Ectodermal cell (in vitro differentiated cells): ENCODE results near the gene ZBTB43.
"Not testable (repeated sequence)": the region's sequence is repeated elsewhere in the genome, so short reads cannot be mapped to it uniquely, and the experiment has no call there.

Experiments used
- H3K27ac ChIP-seq: 2 replicates; pipeline ENCODE4 v1.7.0; 2013; ENCODE audit warnings: mild to moderate bottlenecking, low read depth, low read length; ENCODE audit not compliant: insufficient read depth, poor library complexity, severe bottlenecking
- H3K27me3 ChIP-seq: 2 replicates; pipeline ENCODE4 v1.7.0; 2013; ENCODE audit warnings: mild to moderate bottlenecking, low read length; ENCODE audit not compliant: insufficient read depth, control insufficient read depth, poor library complexity, severe bottlenecking
- H3K36me3 ChIP-seq: one replicate; pipeline ENCODE4 v1.7.0; 2013; ENCODE audit warnings: low read length; ENCODE audit not compliant: control insufficient read depth, insufficient read depth
- H3K4me1 ChIP-seq: one replicate; pipeline ENCODE4 v1.7.0; 2013; ENCODE audit warnings: low read length; ENCODE audit not compliant: control insufficient read depth, insufficient read depth
- H3K4me3 ChIP-seq: 2 replicates; pipeline ENCODE4 v1.7.0; 2013; ENCODE audit warnings: low read depth, low read length, control low read depth; ENCODE audit not compliant: insufficient read depth
- H3K9me3 ChIP-seq: 2 replicates; pipeline ENCODE4 v1.7.0; 2013; ENCODE audit warnings: mild to moderate bottlenecking, low read length, moderate library complexity; ENCODE audit not compliant: control insufficient read depth
- WGBS, 2 experiments: methylation state at CpG; one replicate each; pipeline ENCODE4 v1.1.7; 2013; ENCODE audit warnings: missing lambda C conversion rate in 2 of 2; 5-methylcytosine and 5-hydroxymethylcytosine counted together

Gene ZBTB43

DNA sequence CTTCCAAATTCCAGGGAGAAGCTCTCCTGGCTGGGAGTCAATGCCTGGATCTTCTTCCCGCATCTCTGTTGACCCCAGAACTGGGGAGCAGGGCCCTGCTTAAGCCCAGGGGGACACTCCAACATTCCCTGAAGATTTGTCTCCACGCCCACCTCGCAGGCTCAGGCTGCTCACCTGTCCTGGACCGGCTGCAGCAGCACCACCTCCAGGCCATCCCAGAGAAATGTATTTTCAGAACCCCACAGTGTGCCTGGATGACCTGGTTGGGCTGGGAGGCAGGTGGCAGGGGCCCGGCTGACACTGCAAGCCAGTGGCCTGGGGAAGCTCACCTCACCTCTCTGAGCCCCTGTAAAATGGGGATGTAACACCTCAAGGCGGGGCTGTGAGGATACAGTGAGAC lies 27.1 kb upstream of the ZBTB43 start:
- H3K4me3 ChIP-seq = no peak overlapping the region
- no peak overlapping the region for H3K27ac ChIP-seq
- 53 to 54% methylated on average over 6 of the region's 6 CpGs for WGBS, 2 experiments
- no peaks in the 10 kb centered on the region for H3K9me3 ChIP-seq
- H3K36me3 ChIP-seq = no peaks in the 10 kb centered on the region
- peaks cover 5% of the 10 kb centered on the region for H3K4me1 ChIP-seq
- H3K27me3 ChIP-seq = no peaks in the 10 kb centered on the region

DNA sequence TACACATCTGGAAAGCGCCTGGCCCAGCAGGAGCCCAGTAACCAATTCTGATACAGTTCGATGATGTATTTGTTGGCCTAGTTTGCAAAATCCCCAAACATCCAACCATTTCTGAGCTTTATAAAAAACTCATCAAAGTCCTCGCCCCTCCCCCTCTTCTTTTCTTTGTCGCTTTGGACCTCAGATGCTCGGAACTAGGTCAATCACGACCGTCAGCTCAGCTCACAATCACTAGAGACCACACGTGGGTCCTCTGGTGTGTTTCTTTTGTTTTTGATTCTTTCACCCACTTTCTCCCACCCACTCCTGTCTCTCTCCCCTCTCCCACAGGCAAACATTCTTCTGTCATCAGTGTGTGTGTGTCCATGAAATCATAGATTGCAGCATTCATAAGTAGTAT lies 26.7 kb upstream of the ZBTB43 start:
- peaks cover 5% of the 10 kb centered on the region for H3K4me1 ChIP-seq

DNA sequence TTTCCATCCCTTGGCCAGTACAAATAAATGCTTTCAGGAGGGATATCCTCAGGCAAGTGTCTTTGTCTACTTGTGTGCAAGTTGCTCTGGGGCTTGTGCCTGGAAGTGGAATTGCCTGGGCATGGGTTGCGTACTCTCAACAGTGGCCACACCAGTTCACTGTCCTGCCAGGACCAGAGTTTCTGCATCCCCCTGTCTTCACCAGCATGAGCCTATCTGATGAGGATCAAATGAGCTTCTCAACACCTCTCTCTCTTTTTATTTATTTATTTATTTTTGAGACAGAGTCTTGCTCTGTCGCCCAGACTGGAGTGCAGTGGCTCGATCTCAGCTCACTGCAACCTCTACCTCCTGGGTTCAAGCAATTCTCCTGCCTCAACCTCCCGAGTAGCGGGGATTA lies 26.1 kb upstream of the ZBTB43 start:
- not testable (repeated sequence) for H3K4me1 ChIP-seq, H3K9me3 ChIP-seq, H3K4me3 ChIP-seq, H3K27me3 ChIP-seq, H3K36me3 ChIP-seq, H3K27ac ChIP-seq
- 94 to 97% methylated on average over 5 of the region's 5 CpGs for WGBS, 2 experiments

More for the DNA sequence above, 26.7 kb upstream of the ZBTB43 start:
- Histone ChIP-seq H3K36me3 (no peaks in the 10 kb centered on the region), H3K27me3 (no peaks in the 10 kb centered on the region), H3K9me3 (no peaks in the 10 kb centered on the region), H3K4me3 (no peak overlapping the region), H3K27ac (no peak overlapping the region)
- 84 to 93% methylated on average over 8 of the region's 8 CpGs for WGBS, 2 experiments

DNA sequence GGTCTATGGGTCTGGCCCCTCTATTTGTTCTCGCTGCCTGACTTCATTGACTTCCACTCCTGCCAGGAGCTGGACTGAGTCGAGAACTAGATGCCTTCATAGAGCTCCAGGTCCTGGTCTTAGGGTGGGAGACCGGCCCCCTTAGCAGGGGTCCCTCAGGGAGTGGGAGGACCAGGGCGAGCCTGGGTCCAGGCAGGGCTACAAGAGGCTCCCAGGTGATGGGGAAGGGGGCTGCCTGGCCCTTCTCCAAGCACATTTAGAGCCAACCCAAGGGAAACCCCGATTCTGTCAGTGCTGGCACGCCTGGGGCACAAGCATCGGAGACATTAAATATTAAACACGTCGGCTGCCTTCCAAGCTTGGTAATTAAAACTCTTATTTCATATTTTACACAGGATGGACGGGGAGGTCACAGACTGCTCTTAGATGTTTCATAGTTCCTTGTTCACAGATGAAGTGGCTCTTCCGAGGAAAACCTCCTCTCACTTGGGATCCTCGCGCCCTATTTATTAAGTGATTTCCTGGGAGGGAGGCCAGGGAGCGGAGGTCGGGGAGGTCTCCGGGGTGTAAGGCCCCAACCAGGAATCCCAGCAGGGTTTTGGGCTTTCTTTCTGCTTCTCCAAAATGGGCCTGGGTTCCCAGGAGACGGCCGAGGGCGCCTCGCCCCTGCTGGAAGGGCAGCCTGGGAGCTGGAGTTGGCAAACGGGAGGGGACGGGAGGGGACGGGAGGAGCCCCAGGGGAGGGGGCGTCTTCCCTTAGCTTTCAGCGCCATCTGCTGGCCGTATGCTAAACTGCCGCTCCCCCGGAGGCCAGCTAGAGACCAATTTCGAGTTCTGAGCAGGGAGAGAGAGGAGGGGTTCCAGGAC lies 23.4 kb upstream of the ZBTB43 start:
- no peaks in the 10 kb centered on the region for H3K27me3 ChIP-seq
- peaks cover 5% of the 10 kb centered on the region for H3K4me1 ChIP-seq
- WGBS, 2 experiments = 43 to 44% methylated on average over 29 of the region's 29 CpGs
- no peaks in the 10 kb centered on the region for H3K36me3 ChIP-seq
- no peak overlapping the region for H3K27ac ChIP-seq
- H3K4me3 ChIP-seq = no peak overlapping the region
- H3K9me3 ChIP-seq = no peaks in the 10 kb centered on the region

DNA sequence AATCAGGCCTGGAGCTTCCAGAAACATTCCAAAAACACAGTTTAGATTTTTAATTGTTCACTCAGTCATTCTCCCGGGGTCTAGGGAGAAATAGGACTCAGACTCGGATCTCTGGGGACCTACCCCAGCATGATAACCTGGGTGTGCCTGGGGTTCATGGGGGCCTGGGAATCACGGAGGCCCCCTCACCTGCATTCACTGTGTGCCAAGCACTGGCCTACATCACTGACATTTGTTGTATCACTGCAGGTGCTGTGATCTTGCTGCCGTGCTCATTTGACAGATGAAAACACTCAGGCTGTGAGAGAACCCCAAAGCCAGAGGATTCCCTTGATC lies 22.8 kb upstream of the ZBTB43 start:
- Histone ChIP-seq H3K27ac (no peak overlapping the region), H3K4me3 (no peak overlapping the region), H3K9me3 (no peaks in the 10 kb centered on the region), H3K4me1 (peaks cover 5% of the 10 kb centered on the region), H3K36me3 (no peaks in the 10 kb centered on the region), H3K27me3 (peaks cover 3% of the 10 kb centered on the region)
- WGBS, 2 experiments = 42 to 47% methylated on average over 4 of the region's 4 CpGs

DNA sequence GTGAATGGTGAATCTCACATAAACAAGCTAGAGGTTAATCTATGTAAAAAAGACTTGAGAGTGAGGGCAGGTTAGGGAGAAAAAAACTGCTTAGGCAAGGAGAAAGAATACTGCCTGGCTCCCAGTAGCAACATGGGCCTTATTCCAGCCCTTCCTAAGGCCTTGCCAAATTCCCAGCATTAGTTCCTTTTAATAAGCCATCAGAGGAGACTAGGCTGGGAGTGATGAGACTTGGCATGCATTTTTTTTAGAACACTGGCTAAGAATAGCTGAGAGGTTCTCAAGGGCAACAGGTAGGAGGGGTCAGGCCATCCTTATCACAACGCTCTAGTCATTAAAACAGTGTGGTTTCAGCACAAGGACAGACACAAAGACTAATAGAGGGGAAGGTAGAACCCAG lies 20.9 kb upstream of the ZBTB43 start:
- Histone ChIP-seq H3K27me3 (peaks cover 10% of the 10 kb centered on the region), H3K9me3 (no peaks in the 10 kb centered on the region), H3K36me3 (no peaks in the 10 kb centered on the region), H3K27ac (no peak overlapping the region), H3K4me1 (no peaks in the 10 kb centered on the region), H3K4me3 (no peak overlapping the region)
- WGBS, 2 experiments = 86 to 92% methylated on average over 1 of the region's 1 CpG

DNA sequence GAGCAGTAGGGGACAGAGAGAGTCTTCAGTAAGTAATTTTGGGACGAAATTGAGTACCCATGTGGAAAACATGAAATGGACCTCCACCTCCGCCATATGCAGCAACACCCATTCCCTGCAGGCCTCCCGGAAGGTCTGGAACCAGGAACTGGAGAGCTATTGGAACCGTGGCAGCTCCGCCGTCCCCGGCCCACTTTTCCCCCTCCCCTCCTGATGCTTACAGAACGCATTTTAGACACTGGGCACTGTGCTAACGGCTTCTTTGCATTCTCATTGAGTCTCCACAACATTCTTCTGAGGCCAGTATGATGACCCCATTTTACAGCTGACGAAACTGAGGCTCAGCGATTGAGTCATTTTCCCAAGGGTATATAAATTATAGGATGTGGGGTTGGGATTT lies 20.4 kb upstream of the ZBTB43 start:
- Histone ChIP-seq H3K4me1 (no peaks in the 10 kb centered on the region), H3K4me3 (no peak overlapping the region), H3K9me3 (no peaks in the 10 kb centered on the region), H3K27me3 (peaks cover 10% of the 10 kb centered on the region), H3K36me3 (no peaks in the 10 kb centered on the region), H3K27ac (no peak overlapping the region)
- 89 to 93% methylated on average over 11 of the region's 11 CpGs for WGBS, 2 experiments

DNA sequence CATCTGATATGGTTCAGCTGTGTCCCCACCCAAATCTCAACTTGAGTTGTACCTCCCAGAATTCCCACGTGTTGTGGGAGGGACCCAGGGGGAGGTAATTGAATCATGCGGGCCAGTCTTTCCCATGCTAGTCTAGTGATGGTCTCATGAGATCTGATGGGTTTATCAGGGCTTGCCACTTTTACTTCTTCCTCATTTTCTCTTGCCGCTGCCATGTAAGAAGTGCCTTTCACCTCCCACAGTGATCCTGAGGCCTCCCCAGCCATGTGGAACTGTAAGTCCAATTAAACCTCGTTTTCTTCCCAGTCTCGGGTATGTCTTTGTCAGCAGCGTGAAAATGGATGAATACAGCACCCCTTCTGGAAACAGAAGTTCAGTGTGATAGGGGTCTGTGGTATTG lies 20.0 kb upstream of the ZBTB43 start:
- not testable (repeated sequence) for H3K4me3 ChIP-seq, H3K27ac ChIP-seq, H3K9me3 ChIP-seq, H3K4me1 ChIP-seq, H3K36me3 ChIP-seq
- 89 to 90% methylated on average over 6 of the region's 6 CpGs for WGBS, 2 experiments
- peaks cover 12% of the 10 kb centered on the region for H3K27me3 ChIP-seq

DNA sequence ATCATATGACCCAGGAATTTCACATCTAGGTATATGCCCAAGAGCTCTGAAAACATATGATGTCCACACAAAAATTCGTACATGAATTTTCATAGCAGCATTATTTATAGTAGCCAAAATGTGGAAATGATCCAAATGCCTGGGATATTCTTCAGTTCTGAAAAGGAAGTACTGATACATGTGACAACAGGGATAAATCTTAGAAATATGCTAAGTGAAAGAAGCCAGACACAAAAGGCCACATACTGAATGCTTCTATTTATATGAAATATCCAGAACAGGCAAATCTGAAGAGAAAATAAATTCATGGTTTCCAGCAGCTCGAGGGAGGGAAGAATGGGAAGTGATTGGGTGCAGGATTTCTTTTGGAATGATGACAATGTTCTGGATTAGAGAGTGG lies 16.8 kb upstream of the ZBTB43 start:
- 78 to 83% methylated on average over 1 to 2 of the region's 2 CpGs for WGBS, 2 experiments
- peaks cover 12% of the 10 kb centered on the region for H3K27me3 ChIP-seq
- no peak overlapping the region for H3K27ac ChIP-seq

DNA sequence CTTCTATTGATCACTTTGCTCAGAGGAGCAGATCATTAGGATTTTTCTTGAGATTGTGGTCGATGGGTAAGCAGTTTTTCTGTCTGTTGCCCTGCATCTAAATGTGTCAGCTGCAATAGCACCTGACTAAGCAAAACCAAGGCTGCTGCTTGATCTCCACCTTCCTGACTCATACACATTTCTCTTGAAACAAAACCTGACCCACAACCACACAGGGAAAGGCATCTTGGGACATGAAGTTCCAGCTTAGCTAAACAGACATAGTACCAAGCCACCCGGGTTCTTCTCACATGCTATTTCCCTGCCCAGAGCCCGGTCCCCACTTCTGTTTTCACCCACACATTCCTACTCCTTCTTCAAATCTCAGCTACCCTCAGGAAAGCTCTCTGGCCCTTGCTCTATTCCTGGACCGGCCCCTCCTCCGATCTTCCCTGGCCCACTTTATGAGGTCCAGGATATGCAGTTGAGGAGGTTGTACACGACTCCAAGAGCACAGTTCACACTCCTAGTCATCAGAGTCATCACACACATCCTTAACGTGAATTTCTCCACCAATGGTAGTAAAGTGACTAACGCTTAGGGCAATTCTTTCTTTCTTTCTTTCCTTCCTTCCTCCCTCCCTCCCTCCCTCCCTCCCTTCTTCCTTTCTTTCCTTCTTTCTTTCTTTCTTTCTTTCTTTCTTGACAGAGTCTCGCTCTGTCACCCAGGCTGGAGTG lies 16.0 kb upstream of the ZBTB43 start:
- Histone ChIP-seq H3K27me3 (peaks cover 12% of the 10 kb centered on the region), H3K4me1 (no peaks in the 10 kb centered on the region), H3K4me3 (no peak overlapping the region), H3K27ac (no peak overlapping the region), H3K9me3 (no peaks in the 10 kb centered on the region), H3K36me3 (no peaks in the 10 kb centered on the region)
- 77% methylated on average over 9 of the region's 9 CpGs for WGBS, 2 experiments

More for the DNA sequence above, 16.8 kb upstream of the ZBTB43 start:
- no peaks in the 10 kb centered on the region for H3K36me3 ChIP-seq
- no peaks in the 10 kb centered on the region for H3K4me1 ChIP-seq
- no peaks in the 10 kb centered on the region for H3K9me3 ChIP-seq
- no peak overlapping the region for H3K4me3 ChIP-seq
